ENCODE data around the gene STK24. TPM values are rescaled to one million over a fixed set of nuclear protein-coding genes. Genes with fewer than 3 reads are reported as not detected.
A peak's percentile ranks its signal among the peaks of the same experiment; 100 is the strongest.
"Not testable (repeated sequence)": the region's sequence is repeated elsewhere in the genome, so short reads cannot be mapped to it uniquely, and the experiment has no call there.

STK24 gene
- total and polyA plus RNA-seq, 2 donors (not counting 1 experiment from before 2014, with no cell fraction given): 53.2 to 73.1 TPM

DNA sequence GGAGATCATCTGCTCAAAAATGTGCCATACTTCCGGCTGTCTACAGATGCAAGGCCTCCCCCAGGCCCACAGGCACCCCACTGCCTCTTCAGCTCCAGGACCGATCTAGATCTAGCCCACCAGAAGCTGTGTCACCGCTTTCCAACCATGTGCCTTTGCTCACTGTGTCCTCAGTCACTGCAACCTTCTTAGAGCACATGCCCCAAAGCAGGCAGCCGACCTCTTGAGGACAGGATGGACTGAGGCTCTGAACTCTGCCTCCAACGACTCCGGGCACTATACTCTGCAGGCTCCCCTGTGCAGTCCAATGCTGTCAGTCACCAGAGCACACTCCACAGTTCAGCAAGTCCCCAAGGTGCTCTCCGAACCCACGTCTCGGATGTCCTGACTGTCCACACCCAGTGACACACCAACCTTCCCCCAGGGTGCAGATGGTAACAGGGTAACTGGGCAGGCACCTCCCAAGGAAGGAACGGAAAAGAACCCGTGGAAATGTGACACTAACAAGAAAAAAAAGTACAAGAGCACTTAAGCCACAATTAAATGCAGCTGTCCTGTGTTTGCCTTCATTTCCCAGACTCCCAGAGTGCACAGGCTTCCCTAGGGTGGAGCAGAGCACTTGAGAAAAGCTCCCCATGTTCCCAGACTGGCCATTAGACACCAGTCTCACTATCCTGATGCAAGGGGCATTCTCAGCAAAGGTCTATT, 4.8 kb downstream of the STK24 start:
- Histone ChIP-seq H3K27me3 (ENCODE audit: control insufficient read depth, insufficient read depth, low read length) (no peaks in the 10 kb centered on the region), H4K20me1 (ENCODE audit: control insufficient read depth, extremely low read depth, insufficient read depth, low read length) (no peaks in the 10 kb centered on the region), H3K27ac (ENCODE audit: insufficient read depth, low read length) (peak overlapping the region; percentile 37), H3K9me3 (ENCODE audit: control insufficient read depth, insufficient read depth, low read depth, low read length) (no peaks in the 10 kb centered on the region), H3K4me2 (ENCODE audit: extremely low read depth, insufficient read depth, low read length) (peak overlapping the region; percentile 17), H3K9ac (ENCODE audit: insufficient read depth, low read length) (no peak overlapping the region), H3K79me2 (ENCODE audit: control insufficient read depth, insufficient read depth, low read length) (peaks cover 93% of the 10 kb centered on the region), H2AFZ (ENCODE audit: low read length) (no peak overlapping the region), H3K4me1 (ENCODE audit: control insufficient read depth, extremely low read depth, insufficient read depth, low read length) (peaks cover 12% of the 10 kb centered on the region), H3K4me3 (replicated peaks in 1 of 4; ENCODE audit: control extremely low read depth in 1 of 4, insufficient read depth in 1 of 4, low read depth in 3 of 4, low read length in 4 of 4) (peak overlapping the region in 1 of 4 experiments; percentile 29), H3K36me3 (ENCODE audit: control insufficient read depth, insufficient read depth, low read length) (no peaks in the 10 kb centered on the region)
- TF ChIP-seq, protein P1, sequence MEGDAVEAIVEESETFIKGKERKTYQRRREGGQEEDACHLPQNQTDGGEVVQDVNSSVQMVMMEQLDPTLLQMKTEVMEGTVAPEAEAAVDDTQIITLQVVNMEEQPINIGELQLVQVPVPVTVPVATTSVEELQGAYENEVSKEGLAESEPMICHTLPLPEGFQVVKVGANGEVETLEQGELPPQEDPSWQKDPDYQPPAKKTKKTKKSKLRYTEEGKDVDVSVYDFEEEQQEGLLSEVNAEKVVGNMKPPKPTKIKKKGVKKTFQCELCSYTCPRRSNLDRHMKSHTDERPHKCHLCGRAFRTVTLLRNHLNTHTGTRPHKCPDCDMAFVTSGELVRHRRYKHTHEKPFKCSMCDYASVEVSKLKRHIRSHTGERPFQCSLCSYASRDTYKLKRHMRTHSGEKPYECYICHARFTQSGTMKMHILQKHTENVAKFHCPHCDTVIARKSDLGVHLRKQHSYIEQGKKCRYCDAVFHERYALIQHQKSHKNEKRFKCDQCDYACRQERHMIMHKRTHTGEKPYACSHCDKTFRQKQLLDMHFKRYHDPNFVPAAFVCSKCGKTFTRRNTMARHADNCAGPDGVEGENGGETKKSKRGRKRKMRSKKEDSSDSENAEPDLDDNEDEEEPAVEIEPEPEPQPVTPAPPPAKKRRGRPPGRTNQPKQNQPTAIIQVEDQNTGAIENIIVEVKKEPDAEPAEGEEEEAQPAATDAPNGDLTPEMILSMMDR (conservative IDR thresholded peaks at IDR 0.05 in 1 of 2, IDR thresholded peaks at IDR 0.05 in 1 of 2; ENCODE audit: low read depth in 1 of 2, low read length in 2 of 2): no peak
- no peak for TF ChIP-seq EZH2 (IDR thresholded peaks at IDR 0.05; ENCODE audit: low read length, missing control alignments)
- DNase-seq (ENCODE audit: low read depth in 2 of 2): peak; percentile 44 to 66

DNA sequence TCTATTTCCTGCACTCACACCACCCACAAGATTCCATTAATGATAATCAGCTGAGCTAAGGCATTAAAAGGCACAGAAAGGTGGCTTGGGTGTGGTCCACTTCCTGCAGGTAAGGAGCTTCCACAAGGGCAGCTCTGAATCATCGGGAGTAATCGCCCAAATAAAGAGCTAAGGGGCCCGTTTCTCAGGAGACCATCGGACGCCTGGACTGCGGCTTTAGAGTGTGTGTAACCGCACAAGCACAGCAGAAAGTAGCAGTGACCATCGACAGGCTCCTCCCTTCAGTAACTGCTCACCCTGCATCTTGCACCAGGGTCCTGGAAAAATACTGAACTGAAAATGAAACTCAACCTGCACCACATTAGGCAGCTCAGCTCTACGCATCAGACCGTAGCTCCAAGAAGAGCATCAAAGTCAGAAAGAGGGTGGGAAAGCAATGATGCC, 6.0 kb downstream of the STK24 start:
- Histone ChIP-seq H3K36me3 (ENCODE audit: control insufficient read depth, insufficient read depth, low read length) (no peaks in the 10 kb centered on the region), H3K27me3 (ENCODE audit: control insufficient read depth, insufficient read depth, low read length) (no peaks in the 10 kb centered on the region), H3K9me3 (ENCODE audit: control insufficient read depth, insufficient read depth, low read depth, low read length) (no peaks in the 10 kb centered on the region), H4K20me1 (ENCODE audit: control insufficient read depth, extremely low read depth, insufficient read depth, low read length) (no peaks in the 10 kb centered on the region), H3K27ac (ENCODE audit: insufficient read depth, low read length) (peak overlapping the region; percentile 13), H3K79me2 (ENCODE audit: control insufficient read depth, insufficient read depth, low read length) (peaks cover 98% of the 10 kb centered on the region), H3K4me3 (replicated peaks in 1 of 4; ENCODE audit: control extremely low read depth in 1 of 4, insufficient read depth in 1 of 4, low read depth in 3 of 4, low read length in 4 of 4) (no peak overlapping the region), H3K4me2 (ENCODE audit: extremely low read depth, insufficient read depth, low read length) (peak overlapping the region; percentile 4), H2AFZ (ENCODE audit: low read length) (no peak overlapping the region), H3K4me1 (ENCODE audit: control insufficient read depth, extremely low read depth, insufficient read depth, low read length) (peaks cover 12% of the 10 kb centered on the region), H3K9ac (ENCODE audit: insufficient read depth, low read length) (no peak overlapping the region)
- peak in 1 of 2 donors; percentile 45 for DNase-seq (ENCODE audit: low read depth in 2 of 2)
- TF ChIP-seq EZH2 (IDR thresholded peaks at IDR 0.05; ENCODE audit: low read length, missing control alignments): no peak
- TF ChIP-seq, protein P1 (conservative IDR thresholded peaks at IDR 0.05 in 1 of 2, IDR thresholded peaks at IDR 0.05 in 1 of 2; ENCODE audit: low read depth in 1 of 2, low read length in 2 of 2): no peak

DNA sequence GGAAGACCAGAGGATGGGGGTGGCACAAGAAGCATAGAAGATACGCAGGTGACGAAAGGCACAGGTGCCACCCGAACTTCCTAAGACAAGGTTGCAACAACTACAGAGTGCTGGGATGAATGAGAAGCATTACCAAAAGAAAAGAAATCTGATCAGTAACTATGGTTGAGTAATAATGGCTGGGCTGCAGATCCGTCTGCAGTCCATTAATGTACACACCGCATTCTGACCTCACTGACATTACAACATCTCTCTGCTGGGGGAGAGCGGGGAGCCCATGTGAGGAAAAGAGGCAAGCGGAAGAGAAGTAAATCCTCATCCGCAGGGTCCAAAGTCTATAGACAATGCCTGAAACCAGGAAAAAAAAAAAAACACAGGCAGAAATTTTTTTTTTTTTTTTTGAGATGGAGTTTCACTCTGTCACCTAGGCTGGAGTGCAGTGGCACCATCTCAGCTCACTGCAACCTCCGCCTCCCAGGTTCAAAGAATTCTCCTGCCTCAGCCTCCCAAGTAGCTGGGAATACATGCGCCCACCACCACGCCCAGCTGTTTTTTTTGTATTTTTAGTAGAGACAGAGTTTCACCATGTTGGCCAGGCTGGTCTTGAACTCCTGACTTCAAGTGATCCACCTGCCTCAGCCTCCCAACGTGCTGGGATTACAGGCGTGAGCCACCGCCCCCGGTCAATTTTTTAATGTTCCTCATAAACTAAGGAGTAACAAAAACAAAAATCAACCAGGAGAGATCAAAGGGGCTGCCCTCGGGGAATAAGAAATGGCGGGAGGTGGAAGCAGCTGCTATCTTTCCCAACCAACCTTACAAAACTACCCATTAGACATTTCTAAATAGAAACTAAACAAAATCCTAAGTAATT, 7.2 kb downstream of the STK24 start:
- not testable (repeated sequence) for H3K27me3 ChIP-seq (ENCODE audit: control insufficient read depth, insufficient read depth, low read length); H3K4me2 ChIP-seq (ENCODE audit: extremely low read depth, insufficient read depth, low read length); H2AFZ ChIP-seq (ENCODE audit: low read length); H4K20me1 ChIP-seq (ENCODE audit: control insufficient read depth, extremely low read depth, insufficient read depth, low read length); H3K4me3 ChIP-seq (replicated peaks in 1 of 4; ENCODE audit: control extremely low read depth in 1 of 4, insufficient read depth in 1 of 4, low read depth in 3 of 4, low read length in 4 of 4); H3K9me3 ChIP-seq (ENCODE audit: control insufficient read depth, insufficient read depth, low read depth, low read length); H3K36me3 ChIP-seq (ENCODE audit: control insufficient read depth, insufficient read depth, low read length); H3K9ac ChIP-seq (ENCODE audit: insufficient read depth, low read length); H3K27ac ChIP-seq (ENCODE audit: insufficient read depth, low read length)
- Histone ChIP-seq H3K4me1 (ENCODE audit: control insufficient read depth, extremely low read depth, insufficient read depth, low read length) (peaks cover 15% of the 10 kb centered on the region), H3K79me2 (ENCODE audit: control insufficient read depth, insufficient read depth, low read length) (peaks cover 98% of the 10 kb centered on the region)
- DNase-seq (ENCODE audit: low read depth in 2 of 2): peak in 1 of 2 donors; percentile 82
